Esophagus muscularis mucosa (tissue), 4 donors: ENCODE results near the gene RBMS1.
A peak's percentile ranks its signal among the peaks of the same experiment; 100 is the strongest.

ENCODE experiments used
- CTCF ChIP-seq, 3 experiments: fragments of 200-600 bp in 2 of 3; fragments of 450-650 bp in 1 of 3; sonication (generic) in 2 of 3; IDR thresholded peaks; one replicate each; pipeline ENCODE4 v1.5.1; 2017 to 2019; ENCODE audit warnings: antibody characterized with exemption in 3 of 3, mild to moderate bottlenecking in 2 of 3, moderate library complexity in 1 of 3
- EP300 ChIP-seq: sonication (generic); formaldehyde crosslinking; IDR thresholded peaks from one replicate; pipeline ENCODE4 v1.6.1; 2017; ENCODE audit warnings: antibody characterized with exemption
- POLR2A ChIP-seq: fragments of 450-650 bp; IDR thresholded peaks from one replicate; pipeline ENCODE4 v1.6.1; 2017; ENCODE audit warnings: antibody characterized with exemption, moderate library complexity, mild to moderate bottlenecking, low read depth
- POLR2AphosphoS5 ChIP-seq, 2 donors: sonication (generic); formaldehyde crosslinking; IDR thresholded peaks; one replicate each; pipeline ENCODE4 v1.6.1; 2017; ENCODE audit warnings: antibody characterized with exemption in 2 of 2

- TF ChIP-seq EP300 = no peak
- TF ChIP-seq CTCF (IDR thresholded peaks at IDR 0.05) = no peak
- TF ChIP-seq POLR2A = no peak
- peak in 1 of 2 donors; percentile 14 for TF ChIP-seq POLR2AphosphoS5 (IDR thresholded peaks at IDR 0.05)
Observed at GRCh38 chr2:160371251-160372009, 122.2 kb downstream of the RBMS1 start.
